ENCODE measurements around the gene SNCA.

SNCA gene

DNA sequence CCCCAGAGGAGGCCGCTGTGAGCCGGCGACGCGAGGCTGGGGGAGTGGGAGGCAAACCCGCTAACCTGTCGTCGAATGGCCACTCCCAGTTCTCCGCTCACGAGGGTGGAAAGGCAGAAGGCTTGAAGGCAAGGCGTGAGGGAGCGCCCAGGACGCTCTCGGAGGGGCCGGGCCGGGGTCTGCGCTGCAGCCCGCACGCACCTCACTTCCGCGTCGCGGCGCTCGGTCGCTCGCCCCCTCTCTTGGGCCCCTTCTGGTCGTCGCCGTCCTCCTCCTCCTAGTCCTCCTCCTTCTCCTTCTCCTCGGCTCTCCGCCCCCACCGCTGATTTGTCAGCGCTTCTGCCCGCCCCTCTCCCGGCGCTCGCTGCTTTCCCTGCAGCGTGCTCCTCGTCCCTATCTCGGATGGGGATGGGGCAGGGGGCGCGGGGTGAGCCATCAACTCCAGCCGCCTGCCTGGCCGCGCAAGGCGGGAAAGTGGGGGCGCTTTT, at the start of gene SNCA:
TSS of gene SNCA (minus strand) at position 265 of the 488 bp plus-strand sequence. CDS start 1,494 bp downstream, outside the sequence.
- peak; percentile 12 to 42 for DNase-seq

DNA sequence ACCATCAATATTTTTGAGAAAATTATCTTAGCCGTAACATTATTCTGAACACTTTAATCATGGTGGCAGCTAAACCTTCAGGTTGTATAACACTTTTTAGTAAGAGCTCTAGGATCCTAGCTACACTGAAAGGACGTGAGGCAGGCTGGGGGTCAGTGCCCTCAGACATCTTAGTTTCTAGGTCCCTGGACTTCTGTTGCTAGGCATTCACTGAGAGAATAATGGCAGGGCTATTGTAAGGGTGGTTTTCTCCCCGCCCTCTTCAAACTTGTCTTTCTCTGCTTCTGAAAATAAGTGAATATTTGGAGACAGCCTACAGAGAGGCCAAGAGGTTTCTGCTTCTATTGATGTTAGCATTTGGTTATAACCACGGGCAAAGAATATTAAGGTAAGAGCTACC, 42.3 kb upstream of the SNCA start:
- DNase-seq: no peak

DNA sequence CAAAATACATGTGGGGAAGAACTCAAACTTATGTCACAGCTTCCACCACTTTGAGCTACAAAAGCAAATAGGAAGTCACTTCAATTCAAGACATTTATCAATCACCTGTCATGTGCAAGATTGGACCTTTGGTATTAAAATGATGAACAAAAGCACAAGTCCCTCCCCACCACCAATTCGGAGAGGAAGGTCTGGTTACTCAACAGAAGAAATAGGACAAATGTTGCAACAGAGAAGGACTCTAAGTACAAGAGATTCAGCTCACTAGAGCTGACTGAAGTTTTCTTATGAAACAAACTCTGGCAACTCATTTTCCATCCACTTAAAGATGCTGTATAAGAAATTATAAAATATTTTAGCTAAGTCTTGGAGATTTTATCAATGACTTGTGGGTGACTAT, 41.6 kb upstream of the SNCA start:
- DNase-seq: no peak

DNA sequence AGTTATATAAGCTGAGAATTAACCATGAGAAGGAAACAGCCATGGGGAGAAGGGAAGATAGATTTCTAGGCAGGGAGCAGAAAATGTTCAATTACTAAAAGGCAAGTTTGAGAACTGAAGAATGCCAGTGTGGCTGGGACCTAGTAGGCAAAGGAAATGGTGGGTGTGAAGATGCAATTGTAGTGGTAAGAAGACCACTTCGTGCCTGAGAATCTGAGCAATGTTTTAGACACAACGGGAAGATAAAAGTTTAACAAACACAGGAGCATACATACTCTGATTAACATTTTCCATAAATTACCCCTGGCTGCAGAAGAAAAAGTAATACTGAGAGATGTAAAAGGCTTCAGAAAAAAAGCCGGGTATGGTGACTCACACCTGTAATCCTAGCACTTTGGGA, 39.6 kb upstream of the SNCA start:
- DNase-seq: no peak

DNA sequence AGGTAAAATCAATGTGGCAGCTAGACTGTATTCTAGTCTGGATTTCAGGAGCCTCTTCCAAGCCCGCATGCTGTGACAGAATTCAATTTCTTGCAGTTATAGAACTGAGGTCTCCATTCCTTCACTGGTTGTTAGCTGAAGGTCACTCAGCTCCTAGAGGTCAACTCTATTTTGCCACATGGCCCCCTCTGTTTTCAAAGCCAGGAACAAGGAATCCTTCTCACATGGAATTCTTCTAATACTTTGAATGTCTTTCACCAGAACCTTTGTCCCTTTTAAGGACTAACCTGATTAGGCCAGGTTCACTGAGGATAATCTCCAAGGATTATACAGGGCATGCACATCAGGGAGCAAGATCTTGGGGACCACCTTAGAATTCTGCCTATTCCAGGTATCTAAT, 34.2 kb upstream of the SNCA start:
- no peak for DNase-seq

DNA sequence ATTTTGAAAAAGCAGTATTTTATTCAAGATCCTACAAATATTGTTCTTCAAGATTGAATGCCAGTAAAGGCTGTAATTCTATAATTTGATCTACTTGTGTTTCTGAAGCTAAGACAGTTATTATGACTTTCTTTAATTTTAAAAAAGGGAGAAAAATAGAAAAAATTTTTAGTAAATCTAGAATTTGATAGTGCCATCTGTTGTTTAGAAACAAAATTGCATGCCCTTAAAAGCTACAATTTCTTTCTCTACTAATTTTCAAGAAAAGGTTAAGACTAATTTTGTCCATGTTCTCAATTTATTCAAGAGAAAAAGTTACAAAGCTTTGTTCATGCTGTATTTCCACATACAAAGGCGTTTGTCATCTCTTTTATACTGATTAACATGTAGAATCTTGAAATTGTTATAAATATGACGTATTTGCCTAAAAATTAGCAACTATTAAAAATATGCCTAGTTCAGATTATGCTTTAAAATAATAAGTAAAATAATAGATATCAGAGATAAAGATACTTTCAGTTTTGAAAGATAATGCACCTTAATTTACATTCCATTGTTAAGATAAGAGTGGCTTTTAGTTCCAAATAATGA, 32.1 kb upstream of the SNCA start:
- no peak for DNase-seq

DNA sequence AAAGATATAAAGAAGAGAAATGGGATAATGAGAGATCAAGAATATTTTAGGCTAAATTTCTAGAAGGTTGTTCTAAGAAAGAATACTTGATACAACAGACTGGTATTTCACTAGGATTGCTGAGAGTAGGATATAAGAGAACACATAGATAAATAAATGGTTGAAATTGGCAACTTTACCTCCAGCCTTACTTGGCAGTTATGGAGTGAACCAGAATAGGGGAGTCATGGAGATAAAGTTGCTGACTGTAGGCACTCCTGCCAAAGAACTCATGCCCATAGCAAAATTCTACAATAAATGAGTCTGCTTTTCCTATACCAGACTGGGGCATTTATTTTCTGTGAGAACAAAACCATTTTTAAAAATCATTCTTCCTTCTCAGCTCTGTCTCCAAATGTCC, 31.3 kb upstream of the SNCA start:
- no peak for DNase-seq

DNA sequence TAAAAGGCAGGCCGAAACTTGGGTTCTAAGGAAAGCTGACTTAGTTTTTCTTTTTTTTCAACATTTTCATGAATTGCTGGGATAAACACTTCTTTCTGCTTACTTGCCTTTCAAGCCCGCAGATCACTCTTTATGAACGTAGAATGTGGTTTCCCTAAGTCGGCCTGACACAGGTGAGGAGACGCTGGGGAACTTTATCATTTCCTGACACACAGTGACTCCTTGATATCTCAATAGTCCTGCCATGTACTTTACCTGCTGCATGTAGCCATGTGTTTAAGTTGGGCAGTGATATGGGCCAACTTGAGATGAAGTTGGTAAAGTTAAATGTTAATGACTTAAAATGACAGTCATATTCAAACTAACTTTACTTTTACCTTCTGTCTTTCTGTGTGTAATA, 26.6 kb upstream of the SNCA start:
- DNase-seq: no peak

DNA sequence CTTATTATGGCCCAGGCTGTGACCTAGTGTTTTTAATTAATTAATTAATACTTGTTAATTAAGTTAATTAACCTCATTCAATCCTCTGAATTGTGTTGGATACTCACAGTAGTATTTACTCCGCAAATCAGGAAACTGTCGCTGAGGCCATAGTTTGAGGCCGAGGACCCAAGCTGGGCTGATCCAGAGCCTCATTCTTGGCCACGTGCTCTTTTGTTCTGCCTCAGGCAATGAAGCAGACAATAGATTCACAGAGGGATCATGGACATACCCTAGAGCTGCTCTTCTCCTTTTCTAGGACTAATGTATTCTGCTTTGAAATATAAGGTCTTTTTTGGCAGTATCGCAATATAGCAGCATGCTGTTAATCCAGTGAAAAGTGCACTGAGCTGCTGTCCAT, 24.0 kb upstream of the SNCA start:
- DNase-seq: no peak

DNA sequence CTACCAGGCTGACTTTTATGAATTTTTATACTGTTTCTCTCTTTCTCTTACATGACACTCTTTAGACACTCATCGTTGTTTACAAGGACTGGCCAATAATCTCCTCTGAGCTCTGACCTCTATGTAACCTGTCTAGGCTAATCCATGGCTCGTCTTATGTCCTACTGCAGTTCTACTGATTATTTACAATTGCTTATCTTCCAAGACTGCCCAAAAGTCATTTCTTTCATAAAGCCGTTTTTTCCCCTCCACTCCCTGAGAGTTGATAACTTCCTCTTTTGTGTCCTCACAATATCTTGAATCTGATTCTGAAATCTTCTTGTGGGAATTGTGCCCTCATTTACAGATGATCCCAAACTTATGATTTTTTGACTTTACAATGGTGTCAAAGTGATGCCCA, 18.3 kb upstream of the SNCA start:
- DNase-seq: no peak

DNA sequence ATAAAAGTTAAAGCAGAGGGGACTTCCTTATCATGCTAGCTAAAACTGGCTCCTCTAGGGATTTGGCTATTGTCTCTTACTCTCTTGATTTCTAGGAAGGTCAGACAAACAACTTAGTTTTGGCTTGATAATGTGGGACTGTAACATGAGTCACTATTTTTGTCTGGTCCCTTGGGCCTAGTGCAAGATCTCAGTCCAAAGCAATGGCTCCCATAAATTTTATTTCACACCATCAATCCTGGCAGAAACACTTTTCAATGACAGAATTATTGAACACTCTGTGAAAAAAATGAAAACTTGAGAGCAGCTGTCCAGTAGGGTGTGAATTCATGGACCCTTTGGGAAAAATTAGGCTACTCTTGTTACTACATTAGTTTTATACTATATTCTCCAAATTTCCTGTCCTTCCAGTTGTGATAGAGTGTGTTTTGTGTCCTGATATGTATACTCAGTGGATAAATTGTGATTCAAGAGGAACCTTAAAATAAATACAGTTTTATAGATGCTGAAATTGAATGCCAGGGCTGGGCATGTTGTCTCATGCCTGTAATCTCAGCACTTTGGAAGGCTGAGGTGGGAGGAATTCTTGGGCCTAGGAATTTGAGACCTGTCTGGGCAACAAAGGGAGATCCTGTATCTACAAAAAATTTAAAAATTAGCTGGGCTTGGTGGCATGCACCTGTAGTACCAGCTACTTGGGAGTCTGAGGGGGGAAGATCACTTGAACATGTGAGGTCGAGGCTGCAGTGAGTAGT, 10.8 kb upstream of the SNCA start:
- DNase-seq: peak in 1 of 2 experiments; percentile 9

DNA sequence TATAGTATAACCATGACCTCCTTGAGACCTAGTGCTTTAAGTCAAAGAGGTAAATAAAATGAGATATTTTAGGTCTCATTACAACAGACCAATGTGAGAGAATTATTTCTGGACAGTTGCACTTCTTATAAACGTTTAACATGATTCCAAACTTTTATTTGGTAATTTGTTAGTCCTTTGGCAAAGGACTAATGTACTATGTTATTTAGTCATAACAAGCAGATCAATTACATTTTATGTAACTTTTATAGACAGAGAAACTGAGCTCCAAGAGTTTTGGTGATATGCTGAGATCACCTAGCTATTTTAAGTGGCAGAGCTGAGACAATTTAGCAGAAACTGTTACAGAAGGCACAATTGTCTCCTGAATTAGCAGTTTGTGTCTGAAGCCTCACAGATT, 2.6 kb upstream of the SNCA start:
- DNase-seq: no peak

DNA sequence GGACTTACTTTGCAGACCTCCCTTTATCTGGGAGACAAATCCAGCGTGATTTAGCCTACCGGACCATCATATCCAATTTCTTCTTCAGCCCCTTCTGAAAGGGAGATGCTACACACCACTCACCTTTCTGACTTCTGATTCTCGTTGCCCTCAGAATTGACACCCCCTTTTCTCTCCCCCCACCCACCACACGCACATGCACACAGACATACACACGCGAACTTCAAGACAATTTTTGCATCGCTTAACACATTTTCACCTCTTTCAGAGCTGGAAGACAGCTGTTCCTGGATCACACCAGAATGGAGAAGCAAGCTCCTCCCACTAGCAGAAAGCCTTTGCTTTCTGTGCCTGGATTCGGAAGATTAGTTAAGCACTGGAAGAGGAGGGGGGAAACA, 1.0 kb upstream of the SNCA start:
- DNase-seq: no peak

DNA sequence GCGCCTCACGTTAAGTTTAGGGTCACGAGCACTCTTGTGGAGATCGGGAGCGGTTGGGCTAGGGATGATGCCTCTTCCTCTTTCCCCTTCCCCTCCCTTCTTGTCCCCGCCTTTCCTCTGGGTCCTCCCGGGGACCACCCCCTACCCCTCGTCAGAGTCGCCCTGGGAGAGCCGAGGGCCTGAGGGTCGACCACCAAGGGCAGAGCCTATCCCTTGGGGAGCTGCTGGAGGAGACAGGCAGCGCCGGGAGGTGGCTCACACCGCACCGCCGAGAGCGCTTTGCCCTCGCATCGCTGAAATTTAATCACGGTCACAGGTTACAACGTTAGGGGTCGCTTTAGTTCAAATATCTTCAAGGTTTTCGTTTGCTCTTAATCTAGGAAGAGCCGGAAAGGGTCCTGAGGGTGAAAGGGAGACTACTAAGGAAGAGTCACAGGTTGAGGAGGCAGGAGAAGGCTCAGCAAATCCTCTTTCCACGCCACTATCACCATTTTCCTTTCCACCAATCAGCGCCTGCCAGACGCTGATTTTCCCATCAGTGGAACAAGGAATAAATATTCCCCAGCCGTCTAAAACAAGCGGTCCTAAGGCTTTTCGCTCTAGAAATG, 528 bp upstream of the SNCA start:
- DNase-seq: peak; percentile 17 to 30

DNA sequence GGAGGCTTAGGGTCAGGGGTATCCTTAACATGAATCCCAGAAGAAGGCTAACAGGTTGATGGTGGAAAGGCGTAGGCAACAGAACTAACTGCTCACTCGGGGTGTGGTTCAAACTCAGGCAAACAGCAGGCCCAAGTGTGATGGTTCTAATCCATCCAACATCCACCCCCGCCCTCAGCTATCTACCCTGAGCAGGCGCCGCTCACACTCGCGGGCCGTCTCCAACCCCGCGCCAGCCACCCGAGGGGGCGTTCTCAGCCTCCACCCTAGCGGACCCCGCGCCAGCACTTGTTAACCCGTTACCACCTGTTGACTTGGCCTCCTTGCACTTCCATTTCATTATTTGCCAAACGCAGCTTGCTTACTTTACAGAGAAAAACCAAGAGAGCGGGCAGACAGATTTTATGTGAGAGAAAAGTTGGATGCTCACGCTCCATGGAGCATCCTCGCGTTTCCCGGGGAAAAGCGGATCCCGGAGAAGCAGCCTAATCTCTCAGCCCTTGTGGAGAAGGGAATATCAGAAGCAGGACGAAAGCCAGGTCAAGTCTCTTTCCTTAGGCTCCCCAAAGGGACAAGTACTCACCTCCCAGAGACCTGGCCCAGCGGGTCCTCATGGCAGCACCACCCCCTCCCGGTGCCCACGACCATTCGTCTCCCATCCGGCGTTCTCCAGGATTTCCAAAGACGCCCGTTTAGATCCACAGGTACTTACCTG, 773 bp downstream of the SNCA start:
- no peak for DNase-seq

DNA sequence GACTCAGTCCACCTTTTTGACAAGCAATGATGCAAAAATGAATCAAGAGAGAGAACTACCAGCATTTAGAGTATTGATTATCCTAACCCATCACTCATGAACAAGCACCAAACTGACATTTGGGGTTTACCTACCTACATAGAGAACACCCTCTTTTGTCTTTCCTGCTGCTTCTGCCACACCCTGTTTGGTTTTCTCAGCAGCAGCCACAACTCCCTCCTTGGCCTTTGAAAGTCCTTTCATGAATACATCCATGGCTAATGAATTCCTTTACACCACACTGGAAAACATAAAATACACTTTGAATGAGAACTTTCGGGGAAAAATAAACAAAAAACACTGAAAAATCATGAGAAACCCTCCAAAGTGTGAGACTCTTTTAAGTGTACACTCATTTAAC, 1.5 kb downstream of the SNCA start:
- DNase-seq: no peak

DNA sequence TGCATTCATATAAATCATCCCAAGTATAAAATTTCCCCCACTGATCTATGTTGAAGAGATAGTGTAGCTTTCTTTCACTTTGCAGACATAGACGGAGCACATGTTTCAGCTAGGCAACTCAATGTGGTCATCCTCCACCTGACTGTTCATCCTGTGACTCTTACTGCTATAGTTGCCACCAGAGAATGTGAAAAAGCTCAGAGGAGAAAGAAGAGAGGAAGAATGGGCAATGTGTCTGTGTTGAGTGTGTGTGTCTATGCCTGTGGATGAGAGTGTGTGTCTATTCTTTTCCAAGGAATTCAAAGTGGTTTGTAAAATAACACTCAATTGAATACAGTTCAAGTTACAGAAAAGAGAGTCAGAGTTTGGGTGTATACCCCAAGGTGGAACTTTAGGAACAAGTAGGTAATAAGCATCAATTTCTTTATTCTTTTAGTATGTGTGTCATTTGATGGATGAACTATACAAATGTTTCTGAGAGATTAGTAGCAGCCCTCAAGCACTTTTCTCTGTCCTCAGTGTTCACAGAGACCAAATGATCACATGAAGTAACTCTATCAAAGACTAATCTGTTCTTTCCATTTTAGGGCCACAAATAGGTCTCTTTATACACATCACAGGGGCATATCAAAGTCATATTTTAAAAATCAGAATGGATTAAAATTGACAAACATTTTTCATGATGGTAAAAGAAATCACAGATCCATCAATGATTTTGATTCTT, 2.3 kb downstream of the SNCA start:
- DNase-seq: no peak

DNA sequence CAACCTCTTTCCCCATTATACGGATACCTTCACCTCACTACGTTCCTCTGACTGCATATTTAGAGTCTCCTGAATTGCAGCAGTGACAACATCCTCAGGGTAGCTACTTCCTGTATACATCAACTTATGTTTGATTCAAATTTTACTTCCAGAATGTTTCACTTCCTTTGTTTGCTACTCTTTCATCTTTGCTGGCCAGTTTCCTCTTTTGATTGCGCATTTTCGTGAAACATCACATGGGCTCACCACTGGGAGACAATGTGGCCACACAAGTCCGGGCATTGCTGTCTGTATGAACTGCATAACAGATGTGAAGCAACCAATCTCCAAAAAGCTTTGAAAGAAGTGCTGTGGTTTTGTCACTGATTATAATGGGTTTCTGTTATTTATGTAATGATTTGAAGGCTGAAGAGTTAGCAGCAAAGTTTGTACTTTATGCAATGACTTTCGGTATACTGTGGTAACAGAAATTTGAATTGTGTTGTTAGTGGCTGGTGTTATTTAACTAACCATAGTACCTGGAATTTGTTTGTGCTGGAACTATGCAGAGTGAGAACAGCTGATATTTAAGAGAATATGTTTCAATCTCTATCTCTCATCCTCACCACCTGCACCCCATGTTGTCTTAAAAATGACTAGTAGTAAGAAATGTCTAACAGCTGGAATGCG, 7.4 kb downstream of the SNCA start:
- DNase-seq: no peak

DNA sequence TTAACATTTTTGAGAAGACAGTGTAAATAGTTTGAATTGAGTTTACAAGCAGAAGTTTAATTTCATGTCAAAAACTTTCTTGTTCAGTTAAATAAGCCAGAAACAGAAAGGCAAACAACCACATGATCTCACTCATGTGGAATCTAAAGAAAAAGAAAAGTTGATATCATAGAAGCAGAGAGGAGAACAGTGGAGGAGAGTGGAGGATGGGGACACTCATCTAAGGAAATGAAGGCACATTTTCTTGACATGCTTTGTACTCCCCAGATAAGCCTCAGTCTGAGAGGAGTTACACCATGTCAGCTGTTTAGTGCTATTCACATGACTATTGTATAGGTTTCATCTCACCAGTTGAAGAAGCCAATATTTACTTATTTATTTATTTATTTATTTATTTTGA, 13.5 kb downstream of the SNCA start:
- no peak for DNase-seq

DNA sequence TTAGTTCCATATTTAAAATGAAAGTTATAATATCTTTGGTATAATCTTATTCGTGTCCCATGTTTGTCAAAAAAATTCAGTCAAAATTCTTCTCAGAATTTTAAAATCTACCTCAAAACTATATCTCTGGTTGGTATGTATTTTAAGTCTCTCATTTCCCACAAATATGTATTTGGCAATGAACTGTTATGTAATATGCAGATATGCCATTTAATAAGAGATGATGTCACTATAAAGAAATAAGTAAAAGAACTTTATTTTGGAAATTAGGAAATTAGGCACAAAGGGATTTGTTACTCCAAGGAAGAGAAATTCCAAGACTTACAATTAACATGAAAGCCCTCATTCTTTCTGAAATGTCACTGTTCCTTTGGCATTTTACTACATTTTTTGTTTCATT, 15.3 kb downstream of the SNCA start:
- DNase-seq: no peak

DNA sequence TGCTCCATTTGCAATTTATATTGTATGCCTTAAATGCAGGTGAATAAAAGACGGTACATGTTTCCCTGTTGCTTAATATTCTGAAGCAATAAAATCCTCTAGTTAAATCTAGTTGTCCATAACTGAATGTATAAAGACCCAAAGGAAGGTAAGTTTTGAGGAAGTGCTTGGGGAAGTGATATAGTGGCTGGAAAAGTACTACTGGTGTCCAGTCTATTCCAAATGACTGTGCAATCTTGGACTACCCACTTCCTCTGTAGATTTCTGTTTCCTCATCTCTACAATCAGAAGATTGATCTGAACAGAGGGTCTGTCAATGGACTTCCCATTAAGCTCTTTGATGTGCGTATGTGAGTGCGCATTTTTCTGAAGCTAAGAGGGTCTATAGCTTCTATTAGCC, 17.0 kb downstream of the SNCA start:
- no peak for DNase-seq

DNA sequence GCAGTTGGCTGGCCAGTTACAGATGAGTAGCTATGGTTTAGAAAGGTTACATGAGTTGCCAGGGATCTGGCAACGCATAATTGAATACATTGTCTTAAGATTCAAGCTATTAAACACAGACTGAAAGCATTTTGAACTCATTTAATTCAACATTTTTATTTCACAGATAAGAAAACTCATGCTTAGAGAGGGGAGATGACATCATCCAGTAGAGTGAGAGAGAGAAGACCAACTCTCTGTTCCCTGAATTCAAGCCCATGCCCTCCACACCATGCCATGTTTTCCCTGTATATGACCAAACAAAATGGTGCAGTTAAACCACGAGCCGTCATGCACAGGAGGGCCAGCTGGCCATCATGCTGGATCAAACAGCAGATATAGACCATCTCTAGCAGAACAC, 22.6 kb downstream of the SNCA start:
- no peak for DNase-seq
